Cardiac septum (tissue), 1 donor: ENCODE data around the gene DGCR6L. TPM values are rescaled to one million over a fixed set of nuclear protein-coding genes. Genes with fewer than 3 reads are reported as not detected.
"Not testable (repeated sequence)": the region's sequence is repeated elsewhere in the genome, so short reads cannot be mapped to it uniquely, and the experiment has no call there.

Experiments used
- DNase-seq: peaks from one replicate; pipeline ENCODE4 v3.0.0-alpha.2; 2020; ENCODE audit warnings: low spot score
- intact Hi-C: fragments of 100-400 bp; cut with DNase I; formaldehyde crosslinking; loops from one replicate; pipeline ENCODE4 v1.14.0; 2022
- total RNA-seq: library from RNA; stranded (reverse); fragmentation: NEBNext Ultra II Directional; extraction: Animal tissue kit (Norgen Biotek cat#: 25700); gene quantifications from one replicate; pipeline ENCODE4 v1.2.1, GENCODE V29; 2021
- donor health status: DM: no; HTN: no; CAD: no.

The DGCR6L gene
- total RNA-seq, 1 donor from 2014 or later: 45.5 TPM

DNA sequence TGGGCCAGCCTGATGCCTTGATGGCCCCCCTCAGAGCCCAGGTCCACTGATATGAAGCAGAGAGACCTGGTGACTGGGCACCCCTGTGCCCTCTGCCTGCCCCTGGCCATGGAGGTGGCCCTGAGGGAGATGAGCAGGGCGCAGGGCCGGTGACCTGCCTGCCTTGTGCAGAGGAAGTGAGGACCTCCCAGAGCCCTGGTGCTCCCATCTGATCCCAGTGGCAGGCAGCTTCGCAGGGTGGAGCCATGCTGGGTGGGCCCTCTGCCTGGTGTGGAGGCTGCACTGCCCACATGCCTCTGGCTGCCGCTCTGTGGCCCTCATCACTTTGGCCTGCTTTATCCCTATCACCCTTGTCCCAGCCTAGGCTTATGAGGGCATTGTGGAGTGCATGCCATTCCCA, 50.7 kb downstream of the DGCR6L start:
- intact Hi-C loops, DNase-seq: not testable (repeated sequence)

DNA sequence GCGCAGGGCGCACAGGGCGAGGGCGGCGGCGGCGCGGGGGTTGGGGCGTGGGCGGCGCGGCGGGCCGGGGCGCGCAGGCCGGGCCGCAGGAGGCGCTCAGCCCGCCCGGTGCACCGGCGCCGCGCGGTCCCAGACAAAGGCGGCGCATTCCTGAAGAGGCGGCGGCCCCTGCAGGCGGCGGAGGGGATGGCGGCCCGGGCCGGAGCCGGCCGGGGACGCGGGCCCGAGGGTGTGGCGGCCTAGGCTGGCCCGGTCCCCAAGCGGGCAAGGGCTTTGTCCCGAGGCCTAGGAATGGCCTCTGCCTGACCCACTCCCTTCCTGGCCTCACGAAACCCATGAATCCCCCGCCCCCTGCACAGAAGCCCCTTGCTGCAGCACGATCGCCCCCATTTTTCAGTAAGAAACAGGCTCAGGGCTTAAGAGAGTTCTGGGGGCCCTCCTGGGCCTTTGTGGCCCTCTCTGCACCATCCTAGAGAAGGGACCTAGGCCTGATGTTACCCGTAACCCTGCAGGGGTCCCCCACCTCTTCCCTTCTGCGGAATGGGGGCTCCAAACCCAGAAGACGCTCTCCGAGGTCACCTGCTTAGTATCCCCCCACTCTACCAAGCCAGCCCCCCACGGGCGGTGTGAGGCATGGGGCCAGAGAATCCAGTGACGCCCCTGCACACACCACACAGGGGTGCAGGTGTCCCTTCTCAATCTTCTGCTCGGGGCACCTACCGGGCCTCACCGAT, 51.4 kb downstream of the DGCR6L start, which contains the start of gene RTN4R:
RTN4R (minus strand) TSS at position 40 of the 734 bp plus-strand sequence. CDS start 226 bp downstream, outside the sequence.
- intact Hi-C loops: no loop called here

DNA sequence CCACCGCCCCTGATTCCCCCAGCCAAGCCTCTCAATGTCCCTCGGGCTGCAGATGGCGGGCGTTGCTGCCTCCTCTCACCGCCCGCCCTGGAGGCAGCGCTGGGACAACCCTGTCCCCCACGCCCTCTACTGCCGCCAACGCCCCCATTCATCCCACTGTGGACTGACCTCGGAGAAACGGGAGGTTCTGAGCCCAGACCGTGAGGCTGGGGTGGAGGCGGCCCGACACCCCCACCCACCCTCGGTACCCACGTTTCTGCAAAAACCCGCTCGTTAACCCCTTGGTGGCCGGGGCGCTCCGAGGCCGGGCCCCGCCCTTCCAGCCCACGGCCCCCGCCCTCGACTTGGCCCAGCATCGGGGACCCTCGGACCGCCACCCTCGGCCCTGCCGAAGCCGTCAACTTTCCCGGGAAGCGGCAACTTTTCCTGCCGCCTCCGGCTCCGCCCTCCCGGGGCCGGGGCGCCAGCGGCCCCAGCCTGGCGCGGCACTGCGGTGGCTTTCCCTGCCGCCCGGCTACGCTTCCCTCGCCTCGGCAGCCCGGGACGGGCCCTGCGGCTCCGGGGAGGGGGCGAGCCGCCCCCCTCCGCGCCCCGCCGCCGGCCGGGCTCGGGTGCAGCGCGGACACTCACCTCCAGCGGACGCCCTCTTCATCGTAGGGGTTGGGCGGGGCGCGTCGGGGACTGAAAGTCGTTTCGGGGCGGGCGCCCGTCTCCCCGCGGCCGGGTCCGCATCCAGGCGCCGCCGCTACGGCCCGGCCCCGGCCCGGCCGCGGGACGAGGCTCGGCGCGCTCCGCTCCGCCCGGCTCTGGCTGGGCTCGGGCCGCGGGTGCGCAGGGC, 52.2 kb downstream of the DGCR6L start:
- intact Hi-C loops: loop anchor here (1.0 kb wide), 1 partner anchor 110 kb away; no protein-coding TSS in a partner anchor
- no peak for DNase-seq

More for the DNA sequence above, 51.4 kb downstream of the DGCR6L start, which contains the start of gene RTN4R:
- no peak for DNase-seq

DNA sequence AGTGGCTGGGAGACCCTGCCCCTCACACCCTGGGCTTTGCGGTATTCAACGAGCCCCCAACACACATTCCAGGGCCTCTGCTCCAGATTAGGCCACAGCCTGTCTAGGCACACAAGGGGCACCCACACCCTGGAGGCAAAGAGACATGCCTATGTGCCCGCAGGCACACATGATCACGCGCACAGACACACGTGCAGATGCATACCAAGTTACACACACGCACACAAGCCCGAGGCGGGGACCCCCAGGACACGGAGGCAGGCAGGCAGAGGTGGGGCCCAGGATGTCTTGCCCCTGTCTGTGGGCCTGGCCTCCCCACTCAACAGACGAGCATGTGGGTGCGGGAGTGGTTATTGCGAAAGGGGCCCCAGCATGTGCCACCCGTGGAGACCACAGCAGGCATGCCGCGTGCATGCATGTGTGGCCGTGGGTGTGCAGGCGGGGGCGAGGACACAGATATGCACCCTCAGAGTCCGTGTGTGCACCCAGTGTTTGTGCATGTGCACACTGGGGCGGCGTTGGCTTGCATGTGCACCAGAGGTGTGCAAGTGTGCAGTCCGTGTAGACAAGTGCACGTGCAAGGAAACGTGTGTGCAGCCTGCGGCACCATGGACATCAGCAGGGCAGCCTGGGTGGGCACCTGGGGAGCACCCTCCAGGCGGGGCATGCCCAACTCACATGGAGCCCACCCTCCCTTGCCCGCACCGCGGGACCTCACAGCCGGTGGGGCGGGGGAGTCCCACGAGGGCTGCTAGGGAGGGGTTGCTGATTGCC, 53.0 kb downstream of the DGCR6L start:
- intact Hi-C loops: loop anchor here (1.0 kb wide), 1 partner anchor 110 kb away; no protein-coding TSS in a partner anchor

DNA sequence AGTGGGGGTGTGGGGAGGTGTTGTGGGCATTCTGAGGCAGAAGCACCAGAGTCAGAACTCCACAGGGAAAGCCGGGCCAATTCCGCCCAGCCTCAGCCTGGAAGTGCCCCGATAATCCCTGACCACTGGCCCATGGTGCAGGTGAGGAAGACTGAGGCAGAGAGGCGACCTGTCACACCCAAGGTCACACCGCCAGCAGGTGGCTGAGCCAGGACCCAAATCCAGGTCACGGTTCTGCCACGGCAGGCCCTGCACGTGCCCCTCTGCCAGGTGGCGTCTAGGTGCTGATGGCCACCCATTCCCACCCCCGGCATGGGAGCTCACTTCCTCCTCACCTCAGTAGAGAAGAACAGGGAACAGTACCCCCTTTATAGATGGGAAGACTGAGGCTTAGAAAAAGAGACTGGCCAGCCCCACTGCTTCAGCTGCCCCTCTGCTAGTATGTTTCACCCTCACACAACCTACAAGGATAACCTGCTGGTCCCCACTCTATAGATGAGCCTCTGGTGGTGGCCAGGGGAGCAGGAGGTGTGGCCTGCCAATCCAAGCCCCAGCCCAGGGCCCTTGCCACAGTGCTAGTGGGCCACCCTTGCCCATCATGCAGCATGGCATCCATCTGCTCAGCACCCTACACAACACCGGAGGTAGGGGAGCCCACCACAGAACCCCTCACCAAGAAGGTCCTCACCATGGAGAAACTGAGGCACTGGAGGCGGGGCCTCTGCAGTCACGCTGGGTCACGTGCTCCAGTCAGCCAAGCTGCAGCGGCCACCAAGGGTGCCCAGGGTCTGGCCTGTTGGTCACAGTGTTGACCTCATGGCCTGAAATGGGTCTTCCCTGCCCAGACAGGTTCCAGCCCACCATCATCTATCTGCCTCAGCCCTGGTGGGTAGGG, 53.8 kb downstream of the DGCR6L start:
- intact Hi-C loops: not testable (repeated sequence)

More for the DNA sequence above, 53.0 kb downstream of the DGCR6L start:
- not testable (repeated sequence) for DNase-seq

DNA sequence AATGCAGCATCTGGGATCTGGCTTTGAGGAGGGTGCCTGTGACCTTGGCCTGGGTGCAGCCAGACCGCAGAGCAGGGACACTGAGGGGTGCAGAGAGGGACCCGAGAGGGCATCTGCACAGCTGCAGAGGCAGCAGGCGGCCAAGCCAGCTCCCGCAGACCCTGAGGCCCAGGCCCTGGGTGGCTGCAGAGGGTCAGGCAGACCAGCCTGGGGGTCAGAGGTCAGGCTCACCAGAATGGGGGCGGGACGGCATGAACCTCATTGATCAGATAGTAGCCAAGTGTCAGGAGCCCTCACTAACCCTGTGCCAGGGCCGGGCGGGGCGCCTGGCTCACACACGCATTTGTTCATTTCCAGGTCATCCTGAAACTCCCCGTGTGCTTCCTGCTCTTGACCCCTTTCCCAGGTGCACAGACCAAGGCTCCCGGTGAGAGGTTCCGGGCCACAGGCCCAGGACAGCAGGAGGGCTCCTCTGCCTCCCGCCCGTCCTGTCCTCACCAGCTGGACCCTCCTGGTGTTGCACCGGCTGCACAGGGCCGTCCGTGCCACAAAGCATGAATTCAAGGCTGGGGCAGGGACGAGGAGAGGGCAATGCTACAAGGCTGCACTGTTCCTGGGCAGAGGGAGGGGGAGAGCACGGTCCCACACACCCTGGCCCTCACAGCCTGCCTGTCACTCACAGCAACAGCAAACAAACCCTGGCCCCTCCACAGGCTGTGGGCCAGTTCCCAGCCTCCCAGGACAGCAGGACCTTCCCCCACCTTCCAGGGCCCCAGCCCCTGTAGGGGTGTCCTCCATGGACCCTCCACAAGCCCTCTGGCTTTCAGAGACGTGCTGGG, 55.0 kb downstream of the DGCR6L start:
- intact Hi-C loops: no loop called here
- no peak for DNase-seq

More for the DNA sequence above, 53.8 kb downstream of the DGCR6L start:
- DNase-seq: not testable (repeated sequence)

Other genes with a start within 250 kb of the DGCR6L start
- 19.1 TPM for gene DGCR8, start 239.8 kb downstream of the DGCR6L start, total RNA-seq
- 45.9 TPM for gene RANBP1, start 204.0 kb downstream of the DGCR6L start, total RNA-seq
- gene TRMT2A, start 202.8 kb downstream of the DGCR6L start, total RNA-seq: 24.0 TPM
- 43.4 TPM for gene ZDHHC8, start 188.3 kb downstream of the DGCR6L start, total RNA-seq
- 0.67 TPM for gene CCDC188, start 169.0 kb downstream of the DGCR6L start, total RNA-seq
- 1.0 TPM for gene RTN4R, start 51.7 kb downstream of the DGCR6L start, total RNA-seq
- gene ZNF74, start 74.1 kb upstream of the DGCR6L start, total RNA-seq: 4.9 TPM
- gene SCARF2, start 117.8 kb upstream of the DGCR6L start, total RNA-seq: 5.2 TPM
- 16.8 TPM for gene KLHL22, start 175.7 kb upstream of the DGCR6L start, total RNA-seq
- gene MED15, start 187.6 kb upstream of the DGCR6L start, total RNA-seq: 43.9 TPM